ENCODE measurements around the gene VWC2L.

Gene VWC2L

DNA sequence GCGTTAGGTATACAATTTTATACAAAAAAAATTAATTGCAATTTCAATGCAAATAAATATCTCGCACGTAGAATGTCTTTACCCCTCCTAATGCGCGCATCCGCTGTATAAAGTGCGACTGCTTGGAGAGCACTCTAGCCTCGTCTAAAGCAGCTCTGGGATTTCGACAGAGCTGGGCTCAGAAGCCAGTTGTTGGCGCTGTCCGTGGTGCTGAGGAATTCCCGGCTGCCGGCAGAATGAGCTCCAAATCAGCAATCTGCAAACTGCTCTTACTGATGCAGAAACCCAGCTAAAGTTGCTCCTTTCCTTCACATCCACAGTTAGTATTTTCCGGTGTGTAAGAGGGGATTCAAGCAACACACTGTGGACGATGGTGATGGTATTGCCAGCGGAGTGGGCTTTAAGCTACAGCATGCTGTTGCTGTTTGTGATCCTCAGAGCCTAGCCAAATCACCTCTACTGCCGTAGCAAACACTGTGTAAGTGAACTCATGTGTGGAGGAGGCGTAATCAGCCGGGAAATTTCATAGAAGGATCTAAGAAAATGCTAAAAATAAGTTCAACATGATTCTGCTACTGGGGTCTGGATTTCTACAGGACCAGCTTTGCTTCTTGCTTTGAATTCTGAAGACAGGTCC, at the start of gene VWC2L:
VWC2L (plus strand) TSS at position 137 of the 637 bp plus-strand sequence. CDS start 3,140 bp downstream, outside the sequence.
- TF ChIP-seq CTCF (IDR thresholded peaks at IDR 0.05) = no peak

GRCh38 chr2:214361116-214361515, 49.7 kb upstream of the VWC2L start:
- no peak for TF ChIP-seq CTCF (IDR thresholded peaks at IDR 0.05)

DNA sequence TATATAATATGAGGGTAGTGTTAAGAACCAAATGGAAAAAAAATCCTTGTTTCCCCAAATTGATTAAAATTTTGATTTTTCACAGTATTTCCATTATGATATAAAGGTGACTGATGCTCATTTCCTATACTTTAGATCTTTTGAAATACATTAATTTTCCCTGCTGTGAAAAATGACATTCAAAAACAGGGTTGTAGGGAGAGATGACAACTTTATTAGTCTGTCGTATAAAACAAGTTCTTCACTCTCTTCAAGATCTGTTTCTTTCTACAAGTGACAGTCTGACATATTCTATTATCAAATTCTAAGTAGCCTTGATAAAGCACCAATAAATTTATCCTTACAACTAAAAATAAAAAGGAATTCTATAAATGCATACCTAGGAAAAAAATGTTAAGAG, 45.3 kb upstream of the VWC2L start:
- TF ChIP-seq CTCF (IDR thresholded peaks at IDR 0.05) = no peak

- TF ChIP-seq CTCF (IDR thresholded peaks at IDR 0.05) = no peak
These were observed 43.7 kb upstream of the VWC2L start for GRCh38 chr2:214367171-214367570.

GRCh38 chr2:214376618-214377285, 34.1 kb upstream of the VWC2L start:
- no peak for TF ChIP-seq CTCF (IDR thresholded peaks at IDR 0.05)

GRCh38 chr2:214377286-214377624, 33.6 kb upstream of the VWC2L start:
- TF ChIP-seq CTCF (IDR thresholded peaks at IDR 0.05) = no peak

- peak; percentile 25; the same call in 1 of the 2 replicates for TF ChIP-seq CTCF (IDR thresholded peaks at IDR 0.05)
These were observed 32.3 kb upstream of the VWC2L start for GRCh38 chr2:214378455-214379103.

Data from LNCAP (cell line).